AG04450 (cell line): ENCODE measurements around the gene RMRP. TPM values are rescaled to one million over a fixed set of nuclear protein-coding genes. Genes with fewer than 3 reads are reported as not detected.

Source experiments
- CTCF ChIA-PET: fragments of 300-600, 350-600 bp; formaldehyde crosslinking; extraction: SDS; loops from one replicate; lab custom pipeline; 2022; ENCODE audit warnings: antibody characterized with exemption, inconsistent platforms; lab: Charles Lee
- POLR2A ChIA-PET: fragments of 350-600 bp; formaldehyde crosslinking; extraction: SDS; loops from one replicate; lab custom pipeline; 2021; ENCODE audit warnings: antibody characterized with exemption, inconsistent platforms; lab: Yijun Ruan, JAX
- DNase-seq: peaks from one replicate; pipeline ENCODE4 v3.0.0-alpha.2; 2011; ENCODE audit warnings: low read depth, low spot score
- H3K27ac ChIP-seq: one replicate; pipeline ENCODE4 v1.5.1; 2012; ENCODE audit warnings: low read depth, low read length, control low read depth
- H3K27me3 ChIP-seq: one replicate; pipeline ENCODE4 v1.6.0; 2012; ENCODE audit warnings: low read length; ENCODE audit not compliant: control insufficient read depth, insufficient read depth
- H3K4me3 ChIP-seq: 2 replicates; pipeline ENCODE4 v1.5.1; 2011; ENCODE audit warnings: mild to moderate bottlenecking, low read depth, low read length, control low read depth
- H3K9me3 ChIP-seq: 2 replicates; pipeline ENCODE4 v1.5.1; 2012; ENCODE audit warnings: low read length; ENCODE audit not compliant: control insufficient read depth, insufficient read depth
- CTCF ChIP-seq: IDR thresholded peaks from 2 replicates; pipeline ENCODE4 v1.5.1; 2011; ENCODE audit warnings: low read depth, low read length, control low read depth, inconsistent platforms
- polyA plus RNA-seq: library from polyadenylated mRNA; depleted of rRNA; stranded (reverse); fragments of >200 nt; gene quantifications from 2 replicates; pipeline ENCODE4 v1.2.3, GENCODE V29; 2011

RMRP gene
- polyA plus RNA-seq, 1 experiment = 173 TPM

- CTCF ChIA-PET = interaction anchor here (2.1 to 6.4 kb wide), 2 partner anchors 8 to 28 kb away, joined by 7 to 43 read pairs; no protein-coding TSS in a partner anchor
- H3K27me3 ChIP-seq = no peaks in the 10 kb centered on the region
- POLR2A ChIA-PET = interaction anchor here (0.6 to 9.1 kb wide), 17 partner anchors 7 to 339 kb away, joined by 3 to 101 read pairs (median 8); partner anchors contain the start of genes ARHGEF39, CCDC107, CREB3 and RMRP
Observed at GRCh38 chr9:35688558-35689541, 31.0 kb upstream of the RMRP start.

GRCh38 chr9:35687972-35688557, 30.2 kb upstream of the RMRP start:
- TF ChIP-seq CTCF = no peak
- Histone ChIP-seq H3K4me3 (peak overlapping the region; percentile 98), H3K27ac (peak overlapping the region; percentile 41), H3K9me3 (no peaks in the 10 kb centered on the region; the same call in 1 of the 2 replicates), H3K27me3 (no peaks in the 10 kb centered on the region)
- POLR2A ChIA-PET = interaction anchor here (0.6 to 9.1 kb wide), 11 partner anchors 8 to 172 kb away, joined by 3 to 101 read pairs (median 15); partner anchors contain the start of genes ARHGEF39, CCDC107, CREB3 and RMRP
- no peak for DNase-seq
- CTCF ChIA-PET = interaction anchor here (2.1 to 6.4 kb wide), 2 partner anchors 9 to 27 kb away, joined by 7 to 43 read pairs; no protein-coding TSS in a partner anchor

More at GRCh38 chr9:35688558-35689541, 31.0 kb upstream of the RMRP start:
- Histone ChIP-seq H3K9me3 (no peaks in the 10 kb centered on the region; the same call in 1 of the 2 replicates), H3K27ac (peak overlapping the region; percentile 92), H3K4me3 (peak overlapping the region; percentile 98)
- TF ChIP-seq CTCF = no peak
- DNase-seq = no peak

- TF ChIP-seq CTCF = no peak
- Histone ChIP-seq H3K27me3 (no peaks in the 10 kb centered on the region), H3K27ac (peak overlapping the region; percentile 24), H3K4me3 (peak overlapping the region; percentile 98), H3K9me3 (no peaks in the 10 kb centered on the region; the same call in 1 of the 2 replicates)
- no peak for DNase-seq
- POLR2A ChIA-PET = interaction anchor here (1.2 to 9.1 kb wide), 9 partner anchors 7 to 44 kb away, joined by 3 to 101 read pairs (median 15); partner anchors contain the start of genes ARHGEF39, CCDC107, CREB3 and RMRP
- CTCF ChIA-PET = interaction anchor here (1.2 to 6.4 kb wide), 3 partner anchors 9 to 48 kb away, joined by 3 to 43 read pairs (median 7); no protein-coding TSS in a partner anchor
Observed at GRCh38 chr9:35687306-35687705, 29.5 kb upstream of the RMRP start.

- DNase-seq = no peak
- peak overlapping the region; percentile 31 for H3K27ac ChIP-seq
- POLR2A ChIA-PET = interaction anchor here (0.5 to 9.1 kb wide), 9 partner anchors 9 to 55 kb away, joined by 3 to 101 read pairs (median 8); partner anchors contain the start of genes ARHGEF39, CA9, CCDC107 and CREB3
- CTCF ChIA-PET = interaction anchor here (0.9 to 6.4 kb wide), 4 partner anchors 10 to 49 kb away, joined by 3 to 43 read pairs (median 4); no protein-coding TSS in a partner anchor
- TF ChIP-seq CTCF = no peak
- H3K9me3 ChIP-seq = no peaks in the 10 kb centered on the region; the same call in 1 of the 2 replicates
- peak overlapping the region; percentile 98 for H3K4me3 ChIP-seq
- no peaks in the 10 kb centered on the region for H3K27me3 ChIP-seq
Observed at GRCh38 chr9:35686222-35687203, 28.7 kb upstream of the RMRP start.
